ENCODE measurements around the gene MTMR3.

Gene MTMR3

GRCh38 chr22:29934596-29934995, 51.6 kb downstream of the MTMR3 start:
- Mint-ChIP-seq H3K4me3 (no peak overlapping the region), H3K4me1 (peaks cover 48% of the 10 kb centered on the region), H3K27me3 (no peaks in the 10 kb centered on the region), H3K27ac (ENCODE audit: low read depth) (no peak overlapping the region), H3K36me3 (ENCODE audit: insufficient read depth) (peaks cover 1% of the 10 kb centered on the region), H3K9me3 (no peaks in the 10 kb centered on the region)
- DNase-seq (ENCODE audit: low spot score in 2 of 2) (no peak), ATAC-seq (replicated peaks; ENCODE audit: extremely low read depth, poor library complexity, severe bottlenecking) (no peak)

- no peak overlapping the region for H3K4me3 Mint-ChIP-seq
- H3K27me3 Mint-ChIP-seq = no peaks in the 10 kb centered on the region
- no peak overlapping the region for H3K27ac Mint-ChIP-seq (ENCODE audit: low read depth)
- DNase-seq (ENCODE audit: low spot score in 2 of 2) = no peak
- no peak for ATAC-seq (replicated peaks; ENCODE audit: extremely low read depth, poor library complexity, severe bottlenecking)
- H3K9me3 Mint-ChIP-seq = no peaks in the 10 kb centered on the region
- H3K4me1 Mint-ChIP-seq = peaks cover 58% of the 10 kb centered on the region
- peaks cover 2% of the 10 kb centered on the region for H3K36me3 Mint-ChIP-seq (ENCODE audit: insufficient read depth)
These were observed 53.2 kb downstream of the MTMR3 start for GRCh38 chr22:29936186-29936585.

- Mint-ChIP-seq H3K4me3 (no peak overlapping the region), H3K9me3 (no peaks in the 10 kb centered on the region), H3K27ac (ENCODE audit: low read depth) (no peak overlapping the region), H3K36me3 (ENCODE audit: insufficient read depth) (peaks cover 8% of the 10 kb centered on the region), H3K4me1 (peaks cover 56% of the 10 kb centered on the region), H3K27me3 (no peaks in the 10 kb centered on the region)
- ATAC-seq (replicated peaks; ENCODE audit: extremely low read depth, poor library complexity, severe bottlenecking) (no peak), DNase-seq (ENCODE audit: low spot score in 2 of 2) (no peak)
These were observed 55.1 kb downstream of the MTMR3 start for GRCh38 chr22:29937940-29938693.

GRCh38 chr22:29940526-29940925, 57.6 kb downstream of the MTMR3 start:
- Mint-ChIP-seq H3K4me1 (peaks cover 60% of the 10 kb centered on the region), H3K9me3 (no peaks in the 10 kb centered on the region), H3K27ac (ENCODE audit: low read depth) (no peak overlapping the region), H3K27me3 (no peaks in the 10 kb centered on the region), H3K4me3 (no peak overlapping the region), H3K36me3 (ENCODE audit: insufficient read depth) (peaks cover 9% of the 10 kb centered on the region)
- DNase-seq (ENCODE audit: low spot score in 2 of 2) (no peak), ATAC-seq (replicated peaks; ENCODE audit: extremely low read depth, poor library complexity, severe bottlenecking) (no peak)

- DNase-seq (ENCODE audit: low spot score in 2 of 2) (no peak), ATAC-seq (replicated peaks; ENCODE audit: extremely low read depth, poor library complexity, severe bottlenecking) (no peak)
- Mint-ChIP-seq H3K36me3 (ENCODE audit: insufficient read depth) (peaks cover 11% of the 10 kb centered on the region), H3K4me3 (no peak overlapping the region), H3K27ac (ENCODE audit: low read depth) (no peak overlapping the region), H3K9me3 (no peaks in the 10 kb centered on the region), H3K27me3 (no peaks in the 10 kb centered on the region), H3K4me1 (peaks cover 61% of the 10 kb centered on the region)
These were observed 61.4 kb downstream of the MTMR3 start for GRCh38 chr22:29944339-29944738.

GRCh38 chr22:29945435-29945834, 62.5 kb downstream of the MTMR3 start:
- H3K4me1 Mint-ChIP-seq = peaks cover 59% of the 10 kb centered on the region
- no peaks in the 10 kb centered on the region for H3K9me3 Mint-ChIP-seq
- H3K4me3 Mint-ChIP-seq = no peak overlapping the region
- H3K27ac Mint-ChIP-seq (ENCODE audit: low read depth) = peak overlapping the region; percentile 1
- peaks cover 9% of the 10 kb centered on the region for H3K36me3 Mint-ChIP-seq (ENCODE audit: insufficient read depth)
- no peaks in the 10 kb centered on the region for H3K27me3 Mint-ChIP-seq
- ATAC-seq (replicated peaks; ENCODE audit: extremely low read depth, poor library complexity, severe bottlenecking) (no peak), DNase-seq (ENCODE audit: low spot score in 2 of 2) (no peak)

GRCh38 chr22:29946220-29946619, 63.2 kb downstream of the MTMR3 start:
- H3K36me3 Mint-ChIP-seq (ENCODE audit: insufficient read depth) = peaks cover 9% of the 10 kb centered on the region
- H3K27me3 Mint-ChIP-seq = no peaks in the 10 kb centered on the region
- DNase-seq (ENCODE audit: low spot score in 2 of 2) (no peak), ATAC-seq (replicated peaks; ENCODE audit: extremely low read depth, poor library complexity, severe bottlenecking) (no peak)
- peak overlapping the region; percentile 1 for H3K27ac Mint-ChIP-seq (ENCODE audit: low read depth)
- H3K4me3 Mint-ChIP-seq = no peak overlapping the region
- no peaks in the 10 kb centered on the region for H3K9me3 Mint-ChIP-seq
- H3K4me1 Mint-ChIP-seq = peaks cover 58% of the 10 kb centered on the region

GRCh38 chr22:29947410-29948384, 64.7 kb downstream of the MTMR3 start:
- H3K36me3 Mint-ChIP-seq (ENCODE audit: insufficient read depth) = peaks cover 4% of the 10 kb centered on the region
- H3K27ac Mint-ChIP-seq (ENCODE audit: low read depth) = peak overlapping the region; percentile 80
- H3K9me3 Mint-ChIP-seq = no peaks in the 10 kb centered on the region
- no peak for DNase-seq (ENCODE audit: low spot score in 2 of 2)
- no peak overlapping the region for H3K4me3 Mint-ChIP-seq
- peaks cover 60% of the 10 kb centered on the region for H3K4me1 Mint-ChIP-seq
- H3K27me3 Mint-ChIP-seq = no peaks in the 10 kb centered on the region
- ATAC-seq (replicated peaks; ENCODE audit: extremely low read depth, poor library complexity, severe bottlenecking) = no peak

- H3K4me1 Mint-ChIP-seq = peaks cover 62% of the 10 kb centered on the region
- H3K36me3 Mint-ChIP-seq (ENCODE audit: insufficient read depth) = peaks cover 3% of the 10 kb centered on the region
- no peaks in the 10 kb centered on the region for H3K9me3 Mint-ChIP-seq
- peak overlapping the region; percentile 80 for H3K27ac Mint-ChIP-seq (ENCODE audit: low read depth)
- DNase-seq (ENCODE audit: low spot score in 2 of 2) = no peak
- ATAC-seq (replicated peaks; ENCODE audit: extremely low read depth, poor library complexity, severe bottlenecking) = no peak
- no peak overlapping the region for H3K4me3 Mint-ChIP-seq
- H3K27me3 Mint-ChIP-seq = no peaks in the 10 kb centered on the region
These were observed 65.4 kb downstream of the MTMR3 start for GRCh38 chr22:29948385-29948769.

GRCh38 chr22:29949872-29950271, 66.9 kb downstream of the MTMR3 start:
- H3K4me1 Mint-ChIP-seq = peaks cover 62% of the 10 kb centered on the region
- peaks cover 4% of the 10 kb centered on the region for H3K36me3 Mint-ChIP-seq (ENCODE audit: insufficient read depth)
- H3K4me3 Mint-ChIP-seq = no peak overlapping the region
- H3K9me3 Mint-ChIP-seq = no peaks in the 10 kb centered on the region
- H3K27ac Mint-ChIP-seq (ENCODE audit: low read depth) = peak overlapping the region; percentile 80
- DNase-seq (ENCODE audit: low spot score in 2 of 2) = no peak
- H3K27me3 Mint-ChIP-seq = no peaks in the 10 kb centered on the region
- no peak for ATAC-seq (replicated peaks; ENCODE audit: extremely low read depth, poor library complexity, severe bottlenecking)

- Mint-ChIP-seq H3K27ac (ENCODE audit: low read depth) (no peak overlapping the region), H3K4me3 (no peak overlapping the region), H3K9me3 (no peaks in the 10 kb centered on the region), H3K36me3 (ENCODE audit: insufficient read depth) (peaks cover 2% of the 10 kb centered on the region), H3K27me3 (no peaks in the 10 kb centered on the region), H3K4me1 (peaks cover 59% of the 10 kb centered on the region)
- ATAC-seq (replicated peaks; ENCODE audit: extremely low read depth, poor library complexity, severe bottlenecking) = no peak
- DNase-seq (ENCODE audit: low spot score in 2 of 2) = no peak
These were observed 68.9 kb downstream of the MTMR3 start for GRCh38 chr22:29951791-29952413.

GRCh38 chr22:29954203-29954855, 71.4 kb downstream of the MTMR3 start:
- no peak overlapping the region for H3K4me3 Mint-ChIP-seq
- H3K9me3 Mint-ChIP-seq = no peaks in the 10 kb centered on the region
- H3K36me3 Mint-ChIP-seq (ENCODE audit: insufficient read depth) = peaks cover 6% of the 10 kb centered on the region
- DNase-seq (ENCODE audit: low spot score in 2 of 2) = no peak
- ATAC-seq (replicated peaks; ENCODE audit: extremely low read depth, poor library complexity, severe bottlenecking) = no peak
- no peak overlapping the region for H3K27ac Mint-ChIP-seq (ENCODE audit: low read depth)
- no peaks in the 10 kb centered on the region for H3K27me3 Mint-ChIP-seq
- H3K4me1 Mint-ChIP-seq = peaks cover 52% of the 10 kb centered on the region

Data from central memory CD8-positive, alpha-beta T cell (primary cell).